ENCODE results near the gene COBL.

Gene COBL

DNA sequence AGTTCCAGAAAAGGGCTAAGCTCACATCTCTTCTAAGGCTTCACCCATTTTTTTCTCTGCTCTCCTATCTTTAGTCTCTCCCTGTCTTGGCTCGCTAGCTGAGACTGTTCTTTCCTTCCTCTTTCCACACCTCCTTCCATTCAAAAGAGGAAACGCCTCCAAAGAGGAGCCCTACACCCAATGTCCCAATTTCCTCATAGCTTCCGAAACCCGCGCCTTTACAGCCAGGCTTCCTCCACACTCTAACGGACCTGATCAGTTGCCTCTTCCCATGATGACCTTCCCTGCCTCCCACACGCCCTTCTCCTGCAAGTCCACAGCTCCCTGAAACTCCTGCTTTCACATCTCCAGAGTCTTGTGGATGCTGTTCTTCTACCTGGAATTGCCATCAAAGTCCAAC lies 71.7 kb downstream of the COBL start:
- TF ChIP-seq, protein P1, sequence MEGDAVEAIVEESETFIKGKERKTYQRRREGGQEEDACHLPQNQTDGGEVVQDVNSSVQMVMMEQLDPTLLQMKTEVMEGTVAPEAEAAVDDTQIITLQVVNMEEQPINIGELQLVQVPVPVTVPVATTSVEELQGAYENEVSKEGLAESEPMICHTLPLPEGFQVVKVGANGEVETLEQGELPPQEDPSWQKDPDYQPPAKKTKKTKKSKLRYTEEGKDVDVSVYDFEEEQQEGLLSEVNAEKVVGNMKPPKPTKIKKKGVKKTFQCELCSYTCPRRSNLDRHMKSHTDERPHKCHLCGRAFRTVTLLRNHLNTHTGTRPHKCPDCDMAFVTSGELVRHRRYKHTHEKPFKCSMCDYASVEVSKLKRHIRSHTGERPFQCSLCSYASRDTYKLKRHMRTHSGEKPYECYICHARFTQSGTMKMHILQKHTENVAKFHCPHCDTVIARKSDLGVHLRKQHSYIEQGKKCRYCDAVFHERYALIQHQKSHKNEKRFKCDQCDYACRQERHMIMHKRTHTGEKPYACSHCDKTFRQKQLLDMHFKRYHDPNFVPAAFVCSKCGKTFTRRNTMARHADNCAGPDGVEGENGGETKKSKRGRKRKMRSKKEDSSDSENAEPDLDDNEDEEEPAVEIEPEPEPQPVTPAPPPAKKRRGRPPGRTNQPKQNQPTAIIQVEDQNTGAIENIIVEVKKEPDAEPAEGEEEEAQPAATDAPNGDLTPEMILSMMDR (IDR thresholded peaks at IDR 0.05; ENCODE audit: low read depth, low read length, missing control alignments), result no peak
- H3K4me3 ChIP-seq (ENCODE audit: low read depth, low read length), result no peak overlapping the region
- DNase-seq (ENCODE audit: low read depth), result no peak
- in situ Hi-C loops (cut with HindIII; ENCODE audit: low sequenced_read_pairs), result no loop called here

DNA sequence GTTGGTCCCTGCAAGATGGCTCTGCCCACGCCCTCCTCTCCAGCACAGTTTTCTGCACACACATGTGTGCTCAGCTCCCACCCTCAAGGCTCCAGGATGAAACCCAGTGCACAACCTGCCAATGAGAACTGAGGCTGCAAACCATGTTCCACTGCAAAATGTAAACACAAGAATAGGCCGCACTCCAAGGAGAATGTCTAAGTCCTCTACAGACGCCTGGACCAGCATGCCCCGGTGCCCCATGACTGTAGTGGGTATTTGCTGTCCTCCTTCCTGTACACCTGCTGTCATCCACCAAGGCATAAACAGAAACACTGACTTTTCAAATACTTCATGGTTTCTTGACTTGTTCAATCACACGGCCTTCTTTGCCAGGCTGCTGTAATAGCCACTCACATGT lies 72.6 kb downstream of the COBL start:
- in situ Hi-C loops (cut with HindIII; ENCODE audit: low sequenced_read_pairs), result no loop called here
- DNase-seq (ENCODE audit: low read depth), result no peak
- TF ChIP-seq, protein P1 (IDR thresholded peaks at IDR 0.05; ENCODE audit: low read depth, low read length, missing control alignments), result no peak
- H3K4me3 ChIP-seq (ENCODE audit: low read depth, low read length), result no peak overlapping the region

GRCh38 chr7:51243631-51244030 lies 73.0 kb downstream of the COBL start:
- no peak for DNase-seq (ENCODE audit: low read depth)
- in situ Hi-C loops (cut with HindIII; ENCODE audit: low sequenced_read_pairs), result no loop called here
- TF ChIP-seq, protein P1 (IDR thresholded peaks at IDR 0.05; ENCODE audit: low read depth, low read length, missing control alignments), result no peak
- H3K4me3 ChIP-seq (ENCODE audit: low read depth, low read length), result no peak overlapping the region

DNA sequence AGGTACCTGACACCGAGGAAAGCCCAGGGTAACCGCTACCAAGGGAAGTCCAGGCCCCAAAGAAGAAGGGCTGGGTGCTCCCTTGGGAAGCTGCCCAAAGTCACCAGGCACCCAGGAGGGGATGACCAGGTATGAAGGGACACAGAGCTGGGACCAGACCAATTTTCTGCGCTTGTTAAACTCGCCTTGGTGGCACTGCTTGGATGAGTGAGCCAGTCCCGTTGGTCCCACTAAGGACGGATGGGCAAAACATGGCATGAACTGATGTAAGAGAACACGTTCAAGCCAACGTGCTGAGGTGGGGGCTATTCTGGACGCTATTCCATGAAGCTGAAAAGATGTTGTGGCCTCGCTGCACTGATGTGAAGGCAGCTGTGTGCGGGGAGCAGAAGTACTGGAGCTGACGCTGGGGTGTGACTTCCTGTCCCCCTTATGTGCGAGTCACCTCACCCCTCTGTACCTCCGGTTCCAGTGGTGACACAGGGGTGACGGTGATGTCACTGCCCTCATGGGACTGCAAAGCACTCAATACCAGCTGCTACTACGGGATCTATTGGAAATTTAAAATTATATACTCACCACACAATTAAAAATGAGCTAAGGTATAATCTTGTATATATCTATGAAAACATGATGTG lies 73.6 kb downstream of the COBL start:
- no peak for DNase-seq (ENCODE audit: low read depth)
- TF ChIP-seq, protein P1 (IDR thresholded peaks at IDR 0.05; ENCODE audit: low read depth, low read length, missing control alignments), result no peak
- in situ Hi-C loops (cut with HindIII; ENCODE audit: low sequenced_read_pairs), result no loop called here
- no peak overlapping the region for H3K4me3 ChIP-seq (ENCODE audit: low read depth, low read length)

DNA sequence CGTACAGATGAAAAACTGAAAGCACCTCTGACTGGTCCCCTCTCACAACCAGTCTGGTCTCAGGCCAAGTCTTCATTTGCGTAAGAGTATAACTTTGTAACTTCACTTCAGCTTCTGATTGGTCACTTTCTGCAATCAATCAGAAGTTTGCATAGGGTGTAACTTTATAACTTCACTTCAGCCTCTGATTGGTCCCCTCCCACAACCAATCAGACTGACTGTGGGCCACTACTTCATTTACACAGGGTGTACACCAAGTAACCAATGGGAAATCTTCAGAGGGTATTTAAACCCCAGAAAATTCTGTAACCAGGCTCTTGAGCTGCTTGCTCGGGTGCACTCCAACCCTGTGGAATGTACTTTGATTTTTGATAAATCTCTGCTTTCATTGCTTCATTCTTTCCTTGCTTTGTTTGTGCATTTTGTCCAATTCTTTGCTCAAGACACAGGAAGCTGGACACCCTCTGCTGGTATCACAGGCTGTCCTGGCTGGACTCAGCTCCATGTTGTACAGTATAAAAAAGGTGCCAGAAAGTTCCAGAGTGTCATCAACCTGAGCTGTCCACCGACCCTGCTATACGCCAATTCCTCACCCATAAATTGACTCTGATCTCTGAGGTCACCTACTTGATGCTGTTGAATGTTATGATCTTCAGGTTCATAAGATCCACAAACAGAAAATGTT lies 74.5 kb downstream of the COBL start:
- in situ Hi-C loops (cut with HindIII; ENCODE audit: low sequenced_read_pairs), result no loop called here
- no peak overlapping the region for H3K4me3 ChIP-seq (ENCODE audit: low read depth, low read length)

GRCh38 chr7:51240868-51241267 lies 75.7 kb downstream of the COBL start:
- no peak overlapping the region for H3K4me3 ChIP-seq (ENCODE audit: low read depth, low read length)
- in situ Hi-C loops (cut with HindIII; ENCODE audit: low sequenced_read_pairs), result no loop called here
- TF ChIP-seq, protein P1 (IDR thresholded peaks at IDR 0.05; ENCODE audit: low read depth, low read length, missing control alignments), result no peak
- no peak for DNase-seq (ENCODE audit: low read depth)

More for the DNA sequence above, 74.5 kb downstream of the COBL start:
- DNase-seq (ENCODE audit: low read depth), result no peak
- TF ChIP-seq, protein P1 (IDR thresholded peaks at IDR 0.05; ENCODE audit: low read depth, low read length, missing control alignments), result no peak
